Left lung (tissue), 14 donors: Measurements from ENCODE around the gene PCNT. TPM values are rescaled to one million over a fixed set of nuclear protein-coding genes. Genes with fewer than 3 reads are reported as not detected.
A peak's percentile ranks its signal among the peaks of the same experiment; 100 is the strongest.

Experiments
- ATAC-seq: fragments of 200-7000 bp; cut with Tn5 transposase; one replicate; pipeline ENCODE4 v1.9.1; 2020; ENCODE audit warnings: moderate library complexity
- DNase-seq, 4 donors: peaks; one replicate each; pipeline ENCODE4 v3.0.0-alpha.2; 2013 to 2020
- H3K27ac ChIP-seq, 2 donors: fragments of 200-600 bp; sonication (generic) in 1 of 2; one replicate each; pipeline versions ENCODE4 v1.5.0 to v1.8.0; 2020 to 2021
- H3K27me3 ChIP-seq, 2 donors: fragments of 200-600 bp; sonication (generic) in 1 of 2; one replicate each; pipeline versions ENCODE4 v1.5.0 to v1.8.0; 2020 to 2021
- H3K36me3 ChIP-seq, 2 donors: fragments of 200-600 bp; sonication (generic) in 1 of 2; one replicate each; pipeline versions ENCODE4 v1.5.0 to v1.8.0; 2020 to 2021
- H3K4me1 ChIP-seq, 2 donors: fragments of 200-600 bp; one replicate each; pipeline ENCODE4 v1.8.0; 2021
- H3K4me3 ChIP-seq, 2 donors: fragments of 200-600 bp; sonication (generic) in 1 of 2; one replicate each; pipeline versions ENCODE4 v1.5.0 to v1.8.0; 2020 to 2021; ENCODE audit warnings: mild to moderate bottlenecking in 1 of 2
- H3K9me3 ChIP-seq, 2 donors: fragments of 200-600 bp; sonication (generic) in 1 of 2; one replicate each; pipeline versions ENCODE4 v1.5.0 to v1.8.0; 2020 to 2021
- CTCF ChIP-seq, 2 donors: fragments of 200-600 bp; sonication (generic) in 1 of 2; IDR thresholded peaks; one replicate each; pipeline versions ENCODE4 v1.5.0 to v1.8.0; 2021; ENCODE audit warnings: antibody characterized with exemption in 2 of 2
- intact Hi-C, 2 donors: fragments of 100-400 bp; cut with DNase I; formaldehyde crosslinking; loops; one replicate each; pipeline versions ENCODE4 v1.11.2 to v1.14.2; 2022
- long read RNA-seq, 12 donors: library from polyadenylated mRNA in 2 of 12; unstranded in 2 of 12; transcript quantifications; one replicate each; pipeline ENCODE4 v2.0.0 and lab custom pipeline, GENCODE V29; 2019 to 2026
- polyA plus RNA-seq, 6 donors: library from polyadenylated mRNA; unstranded; fragments of 120-200 nt; gene quantifications; one replicate each; pipeline ENCODE4 v1.2.1, GENCODE V29; 2013; ENCODE audit not compliant: insufficient read length in 6 of 6
- total RNA-seq, 2 donors: library from RNA; stranded (reverse); fragmentation: NEBNext Ultra II Directional; extraction: Animal tissue kit (Norgen Biotek cat#: 25700); gene quantifications; one replicate each; pipeline ENCODE4 v1.2.1, GENCODE V29; 2021
- donor health status: DM: no; HTN: yes; CAD: no.
- donor health status: DM: no; HTN: no; CAD: no.

PCNT gene, protein sequence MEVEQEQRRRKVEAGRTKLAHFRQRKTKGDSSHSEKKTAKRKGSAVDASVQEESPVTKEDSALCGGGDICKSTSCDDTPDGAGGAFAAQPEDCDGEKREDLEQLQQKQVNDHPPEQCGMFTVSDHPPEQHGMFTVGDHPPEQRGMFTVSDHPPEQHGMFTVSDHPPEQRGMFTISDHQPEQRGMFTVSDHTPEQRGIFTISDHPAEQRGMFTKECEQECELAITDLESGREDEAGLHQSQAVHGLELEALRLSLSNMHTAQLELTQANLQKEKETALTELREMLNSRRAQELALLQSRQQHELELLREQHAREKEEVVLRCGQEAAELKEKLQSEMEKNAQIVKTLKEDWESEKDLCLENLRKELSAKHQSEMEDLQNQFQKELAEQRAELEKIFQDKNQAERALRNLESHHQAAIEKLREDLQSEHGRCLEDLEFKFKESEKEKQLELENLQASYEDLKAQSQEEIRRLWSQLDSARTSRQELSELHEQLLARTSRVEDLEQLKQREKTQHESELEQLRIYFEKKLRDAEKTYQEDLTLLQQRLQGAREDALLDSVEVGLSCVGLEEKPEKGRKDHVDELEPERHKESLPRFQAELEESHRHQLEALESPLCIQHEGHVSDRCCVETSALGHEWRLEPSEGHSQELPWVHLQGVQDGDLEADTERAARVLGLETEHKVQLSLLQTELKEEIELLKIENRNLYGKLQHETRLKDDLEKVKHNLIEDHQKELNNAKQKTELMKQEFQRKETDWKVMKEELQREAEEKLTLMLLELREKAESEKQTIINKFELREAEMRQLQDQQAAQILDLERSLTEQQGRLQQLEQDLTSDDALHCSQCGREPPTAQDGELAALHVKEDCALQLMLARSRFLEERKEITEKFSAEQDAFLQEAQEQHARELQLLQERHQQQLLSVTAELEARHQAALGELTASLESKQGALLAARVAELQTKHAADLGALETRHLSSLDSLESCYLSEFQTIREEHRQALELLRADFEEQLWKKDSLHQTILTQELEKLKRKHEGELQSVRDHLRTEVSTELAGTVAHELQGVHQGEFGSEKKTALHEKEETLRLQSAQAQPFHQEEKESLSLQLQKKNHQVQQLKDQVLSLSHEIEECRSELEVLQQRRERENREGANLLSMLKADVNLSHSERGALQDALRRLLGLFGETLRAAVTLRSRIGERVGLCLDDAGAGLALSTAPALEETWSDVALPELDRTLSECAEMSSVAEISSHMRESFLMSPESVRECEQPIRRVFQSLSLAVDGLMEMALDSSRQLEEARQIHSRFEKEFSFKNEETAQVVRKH (N-terminal part only)
- total RNA-seq (10 to 100 TPM; 25.7 to 33.1 TPM), polyA plus RNA-seq (10 to 100 TPM; 31.1 to 35.4 (median 32.4) TPM)
- long read RNA-seq, donor 1, partial matches to known transcripts, result 18 of 19 reads
- long read RNA-seq, donor 1, other reads (novel, unspliced or antisense), result 0 of 19 reads
- long read RNA-seq, donor 2, partial matches to known transcripts, result 13 of 13 reads
- long read RNA-seq, donor 2, other reads (novel, unspliced or antisense), result 0 of 13 reads
- long read RNA-seq, donor 3, partial matches to known transcripts, result 8 of 8 reads
- long read RNA-seq, donor 3, other reads (novel, unspliced or antisense), result 0 of 8 reads
- long read RNA-seq, donor 4, partial matches to known transcripts, result 6 of 7 reads
- long read RNA-seq, donor 4, other reads (novel, unspliced or antisense), result 1 of 7 reads
- long read RNA-seq, donor 5, partial matches to known transcripts, result 9 of 9 reads
- long read RNA-seq, donor 5, other reads (novel, unspliced or antisense), result 0 of 9 reads
- long read RNA-seq, donor 6, partial matches to known transcripts, result 8 of 8 reads
- long read RNA-seq, donor 6, other reads (novel, unspliced or antisense), result 0 of 8 reads
- long read RNA-seq, donor 7, partial matches to known transcripts, result 19 of 19 reads
- long read RNA-seq, donor 7, other reads (novel, unspliced or antisense), result 0 of 19 reads
- long read RNA-seq, donor 8, partial matches to known transcripts, result 8 of 8 reads
- long read RNA-seq, donor 8, other reads (novel, unspliced or antisense), result 0 of 8 reads
- long read RNA-seq, donor 9, result 0 reads
- long read RNA-seq, donor 10, partial matches to known transcripts, result 1 of 1 reads
- long read RNA-seq, donor 10, other reads (novel, unspliced or antisense), result 0 of 1 reads
- long read RNA-seq, donor 11, partial matches to known transcripts, result 14 of 14 reads
- long read RNA-seq, donor 11, other reads (novel, unspliced or antisense), result 0 of 14 reads
- long read RNA-seq, donor 12, partial matches to known transcripts, result 17 of 17 reads
- long read RNA-seq, donor 12, other reads (novel, unspliced or antisense), result 0 of 17 reads

- intact Hi-C loops, result no loop called here
- no peak for TF ChIP-seq CTCF (IDR thresholded peaks at IDR 0.05)
Measured at GRCh38 chr21:46323710-46324389, at the start of gene PCNT, which contains the start of gene C21orf58. PCNT (plus strand) TSS chr21:46324156; CDS start chr21:46324229, 73 bp downstream. C21orf58 (minus strand) TSS chr21:46323870; CDS start chr21:46322738, 1,132 bp downstream.

GRCh38 chr21:46274797-46275390, 49.1 kb upstream of the PCNT start:
- intact Hi-C loops, result no loop called here
- no peak overlapping the region for H3K27ac ChIP-seq
- H3K36me3 ChIP-seq, result peaks cover 0 to 100% of the 10 kb centered on the region in 2 donors
- DNase-seq, result no peak
- H3K4me1 ChIP-seq, result no peaks in the 10 kb centered on the region
- H3K9me3 ChIP-seq, result no peaks in the 10 kb centered on the region
- TF ChIP-seq CTCF (IDR thresholded peaks at IDR 0.05), result no peak
- H3K4me3 ChIP-seq, result no peak overlapping the region
- no peaks in the 10 kb centered on the region for H3K27me3 ChIP-seq
- ATAC-seq, result no peak

More at GRCh38 chr21:46323710-46324389, at the start of gene PCNT, which contains the start of gene C21orf58:
- Histone ChIP-seq H3K36me3 (peaks cover 0 to 23% of the 10 kb centered on the region in 2 donors), H3K9me3 (no peaks in the 10 kb centered on the region), H3K27me3 (no peaks in the 10 kb centered on the region), H3K4me3 (peak within 1 kb of the TSS; percentile 99), H3K27ac (peak within 1 kb of the TSS; percentile 93 to 97), H3K4me1 (peaks cover 17 to 50% of the 10 kb centered on the region in 2 donors)
- ATAC-seq (peak; percentile 92), DNase-seq (peak; percentile 96 to 99 (median 98))

GRCh38 chr21:46284077-46284644, 39.8 kb upstream of the PCNT start:
- Histone ChIP-seq H3K4me3 (peak overlapping the region in 1 of 2 donors; percentile 75), H3K9me3 (no peaks in the 10 kb centered on the region), H3K36me3 (peaks cover 0 to 56% of the 10 kb centered on the region in 2 donors), H3K27me3 (no peaks in the 10 kb centered on the region), H3K4me1 (peaks cover 36 to 69% of the 10 kb centered on the region in 2 donors), H3K27ac (peak overlapping the region in 1 of 2 donors; percentile 96)
- ATAC-seq, result no peak
- intact Hi-C loops, result no loop called here
- TF ChIP-seq CTCF (IDR thresholded peaks at IDR 0.05), result no peak
- DNase-seq, result no peak
